ENCODE measurements around the gene PSMD14. TPM values are rescaled to one million over a fixed set of nuclear protein-coding genes. Genes with fewer than 3 reads are reported as not detected.
A peak's percentile ranks its signal among the peaks of the same experiment; 100 is the strongest.

PSMD14 gene
- total RNA-seq, 2 experiments from 2014 or later, result 17.1 to 22.1 TPM

DNA sequence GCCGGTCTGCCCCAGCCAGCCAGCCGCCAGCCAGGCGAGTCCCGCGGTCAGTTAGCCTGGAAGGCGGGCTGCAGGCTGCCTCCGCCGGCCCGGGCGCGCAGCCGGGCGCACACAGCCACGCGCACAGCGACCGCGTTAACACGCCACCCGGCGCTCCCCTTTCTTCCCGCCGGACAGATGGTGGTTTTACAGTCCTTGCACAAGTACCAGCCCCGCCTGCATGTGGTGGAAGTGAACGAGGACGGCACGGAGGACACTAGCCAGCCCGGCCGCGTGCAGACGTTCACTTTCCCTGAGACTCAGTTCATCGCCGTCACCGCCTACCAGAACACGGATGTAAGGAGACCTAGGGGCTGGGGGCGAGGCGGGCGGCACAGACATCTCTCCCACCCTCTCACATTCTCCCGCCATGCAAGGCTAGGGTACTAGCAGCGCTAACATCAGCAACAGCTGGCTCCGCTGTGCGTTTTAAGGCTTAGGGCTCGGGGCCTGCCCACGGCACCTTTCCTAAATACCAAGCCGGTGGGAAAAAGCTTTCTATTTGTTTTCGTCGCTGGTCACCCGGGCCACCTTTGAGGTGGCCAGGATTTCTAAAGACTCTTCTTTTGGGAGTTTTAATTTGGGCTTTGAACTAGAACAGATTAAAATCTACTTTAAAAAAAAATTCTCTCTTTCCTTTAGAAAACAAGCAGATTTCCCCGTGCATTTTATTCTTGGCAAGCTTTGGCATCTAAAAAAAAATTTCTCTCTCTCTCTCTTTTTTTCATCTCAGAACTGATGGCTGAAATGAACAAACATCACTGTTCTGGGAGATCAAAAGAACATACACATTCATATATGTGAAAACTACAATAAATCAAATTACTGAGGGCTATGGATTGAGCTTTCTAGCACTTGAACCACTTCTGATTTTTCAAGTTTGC lies 110.8 kb downstream of the PSMD14 start:
- peak in 2 of 14 experiments; percentile 16 to 23 for DNase-seq
- Mint-ChIP-seq H3K36me3 (ENCODE audit: low read depth) (no peaks in the 10 kb centered on the region), H3K9me3 (no peaks in the 10 kb centered on the region), H3K4me3 (no peak overlapping the region), H3K27me3 (peaks cover 87% of the 10 kb centered on the region), H3K4me1 (ENCODE audit: low read depth) (peaks cover 61% of the 10 kb centered on the region), H3K27ac (no peak overlapping the region)
- Histone ChIP-seq H3K4me1 (ENCODE audit: insufficient read depth, low read length) (peaks cover 56% of the 10 kb centered on the region), H3K27me3 (ENCODE audit: control insufficient read depth in 1 of 2, insufficient read depth in 2 of 2, low read length in 2 of 2) (peaks cover 82 to 99% of the 10 kb centered on the region in 2 experiments), H3K4me3 (ENCODE audit: low read length) (no peak overlapping the region), H3K27ac (ENCODE audit: low read depth in 1 of 2, low read length in 2 of 2) (no peak overlapping the region), H3K9me3 (ENCODE audit: control insufficient read depth in 1 of 2, insufficient read depth in 1 of 2, low read length in 2 of 2) (peaks cover 0 to 26% of the 10 kb centered on the region in 2 experiments), H3K36me3 (ENCODE audit: insufficient read depth, low read length) (no peaks in the 10 kb centered on the region)
- intact Hi-C loops (cut with DNase I, micrococcal nuclease), result loop anchor here in 1 of 2 experiments (5.0 kb wide), 1 partner anchor 282 kb away; no protein-coding TSS in a partner anchor
- CTCF ChIA-PET, result no interaction called here
- POLR2A ChIA-PET, result interaction anchor here (1.0 kb wide), 1 partner anchor 111 kb away, joined by 3 read pairs; the partner anchor contains the start of gene PSMD14
- TF ChIP-seq, protein P1, sequence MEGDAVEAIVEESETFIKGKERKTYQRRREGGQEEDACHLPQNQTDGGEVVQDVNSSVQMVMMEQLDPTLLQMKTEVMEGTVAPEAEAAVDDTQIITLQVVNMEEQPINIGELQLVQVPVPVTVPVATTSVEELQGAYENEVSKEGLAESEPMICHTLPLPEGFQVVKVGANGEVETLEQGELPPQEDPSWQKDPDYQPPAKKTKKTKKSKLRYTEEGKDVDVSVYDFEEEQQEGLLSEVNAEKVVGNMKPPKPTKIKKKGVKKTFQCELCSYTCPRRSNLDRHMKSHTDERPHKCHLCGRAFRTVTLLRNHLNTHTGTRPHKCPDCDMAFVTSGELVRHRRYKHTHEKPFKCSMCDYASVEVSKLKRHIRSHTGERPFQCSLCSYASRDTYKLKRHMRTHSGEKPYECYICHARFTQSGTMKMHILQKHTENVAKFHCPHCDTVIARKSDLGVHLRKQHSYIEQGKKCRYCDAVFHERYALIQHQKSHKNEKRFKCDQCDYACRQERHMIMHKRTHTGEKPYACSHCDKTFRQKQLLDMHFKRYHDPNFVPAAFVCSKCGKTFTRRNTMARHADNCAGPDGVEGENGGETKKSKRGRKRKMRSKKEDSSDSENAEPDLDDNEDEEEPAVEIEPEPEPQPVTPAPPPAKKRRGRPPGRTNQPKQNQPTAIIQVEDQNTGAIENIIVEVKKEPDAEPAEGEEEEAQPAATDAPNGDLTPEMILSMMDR (IDR thresholded peaks at IDR 0.05), result no peak
- ATAC-seq (ENCODE audit: poor library complexity), result no peak

GRCh38 chr2:161419638-161420190 lies 111.5 kb downstream of the PSMD14 start:
- intact Hi-C loops (cut with DNase I, micrococcal nuclease), result loop anchor here in 1 of 2 experiments (5.0 kb wide), 1 partner anchor 282 kb away; no protein-coding TSS in a partner anchor
- Mint-ChIP-seq H3K27me3 (peaks cover 93% of the 10 kb centered on the region), H3K9me3 (no peaks in the 10 kb centered on the region), H3K4me1 (ENCODE audit: low read depth) (peaks cover 68% of the 10 kb centered on the region), H3K4me3 (no peak overlapping the region), H3K36me3 (ENCODE audit: low read depth) (no peaks in the 10 kb centered on the region), H3K27ac (no peak overlapping the region)
- peaks cover 55% of the 10 kb centered on the region for H3K4me1 ChIP-seq (ENCODE audit: insufficient read depth, low read length)
- TF ChIP-seq, protein P1 (IDR thresholded peaks at IDR 0.05), result no peak
- H3K36me3 ChIP-seq (ENCODE audit: insufficient read depth, low read length), result no peaks in the 10 kb centered on the region
- ChIA-PET CTCF (interaction anchor here (0.6 kb wide), 1 partner anchor 17 kb away, joined by 3 read pairs; no protein-coding TSS in a partner anchor), POLR2A (interaction anchor here (1.0 to 1.2 kb wide), 2 partner anchors 31 to 112 kb away, joined by 3 to 4 read pairs (median 3); partner anchors contain the start of gene PSMD14)
- ATAC-seq (ENCODE audit: poor library complexity) (no peak), DNase-seq (no peak)
- no peak overlapping the region for H3K4me3 ChIP-seq (ENCODE audit: low read length)
- peaks cover 0 to 31% of the 10 kb centered on the region in 2 experiments for H3K9me3 ChIP-seq (ENCODE audit: control insufficient read depth in 1 of 2, insufficient read depth in 1 of 2, low read length in 2 of 2)
- H3K27ac ChIP-seq (ENCODE audit: low read depth in 1 of 2, low read length in 2 of 2), result no peak overlapping the region
- peaks cover 83 to 99% of the 10 kb centered on the region in 2 experiments for H3K27me3 ChIP-seq (ENCODE audit: control insufficient read depth in 1 of 2, insufficient read depth in 2 of 2, low read length in 2 of 2)

- Histone ChIP-seq H3K9me3 (ENCODE audit: control insufficient read depth in 1 of 2, insufficient read depth in 1 of 2, low read length in 2 of 2) (peaks cover 0 to 31% of the 10 kb centered on the region in 2 experiments), H3K27ac (ENCODE audit: low read depth in 1 of 2, low read length in 2 of 2) (no peak overlapping the region), H3K27me3 (ENCODE audit: control insufficient read depth in 1 of 2, insufficient read depth in 2 of 2, low read length in 2 of 2) (peaks cover 83 to 99% of the 10 kb centered on the region in 2 experiments), H3K4me3 (ENCODE audit: low read length) (no peak overlapping the region), H3K4me1 (ENCODE audit: insufficient read depth, low read length) (peaks cover 47% of the 10 kb centered on the region), H3K36me3 (ENCODE audit: insufficient read depth, low read length) (no peaks in the 10 kb centered on the region)
- ChIA-PET POLR2A (interaction anchor here (1.0 to 1.2 kb wide), 2 partner anchors 31 to 112 kb away, joined by 3 to 4 read pairs; partner anchors contain the start of gene PSMD14), CTCF (interaction anchor here (0.6 kb wide), 2 partner anchors 16 to 22 kb away, joined by 3 read pairs; no protein-coding TSS in a partner anchor)
- Mint-ChIP-seq H3K4me1 (ENCODE audit: low read depth) (peaks cover 64% of the 10 kb centered on the region), H3K27me3 (peaks cover 93% of the 10 kb centered on the region), H3K9me3 (no peaks in the 10 kb centered on the region), H3K27ac (no peak overlapping the region), H3K4me3 (no peak overlapping the region), H3K36me3 (ENCODE audit: low read depth) (no peaks in the 10 kb centered on the region)
- ATAC-seq (ENCODE audit: poor library complexity), result no peak
- TF ChIP-seq, protein P1 (IDR thresholded peaks at IDR 0.05), result no peak
- intact Hi-C loops (cut with DNase I, micrococcal nuclease), result no loop called here
- no peak for DNase-seq
Observed at GRCh38 chr2:161420406-161421074, 112.3 kb downstream of the PSMD14 start.

Data from CD4-positive, alpha-beta T cell (primary cell).